DND-41 (cell line): ENCODE results near the gene ABHD3.

ENCODE experiments used
- EZH2 ChIP-seq: IDR thresholded peaks from 3 replicates; pipeline ENCODE4 v1.6.1; 2012; ENCODE audit warnings: borderline replicate concordance, low read depth, mild to moderate bottlenecking, moderate library complexity, low read length, inconsistent platforms; ENCODE audit not compliant: severe bottlenecking
- TF ChIP-seq, protein P1 (sequence below): IDR thresholded peaks from 2 replicates; pipeline ENCODE4 v1.5.1; 2012; ENCODE audit warnings: borderline replicate concordance, low read length, moderate library complexity, mild to moderate bottlenecking; ENCODE audit not compliant: poor library complexity, severe bottlenecking; ENCODE audit errors: extremely low read depth

DNA sequence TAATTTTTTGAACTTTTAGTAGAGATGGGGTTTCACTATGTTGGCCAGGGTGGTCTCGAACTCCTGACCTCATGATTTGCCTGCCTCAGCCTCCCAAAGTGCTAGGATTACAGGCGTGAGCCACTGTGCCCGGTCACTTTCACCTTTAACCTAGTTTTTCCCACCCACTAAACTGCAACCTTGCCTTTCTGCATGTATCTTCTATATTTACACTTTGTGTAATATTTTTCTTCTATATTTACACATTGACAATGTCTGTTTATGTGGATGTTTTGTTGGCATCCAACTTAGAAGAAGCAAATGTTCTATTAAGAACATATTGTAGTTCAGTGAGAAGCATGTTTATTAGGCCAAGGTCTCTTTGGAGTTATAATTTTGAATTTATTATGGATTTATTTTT lies 65.8 kb downstream of the ABHD3 start:
- TF ChIP-seq, protein P1, sequence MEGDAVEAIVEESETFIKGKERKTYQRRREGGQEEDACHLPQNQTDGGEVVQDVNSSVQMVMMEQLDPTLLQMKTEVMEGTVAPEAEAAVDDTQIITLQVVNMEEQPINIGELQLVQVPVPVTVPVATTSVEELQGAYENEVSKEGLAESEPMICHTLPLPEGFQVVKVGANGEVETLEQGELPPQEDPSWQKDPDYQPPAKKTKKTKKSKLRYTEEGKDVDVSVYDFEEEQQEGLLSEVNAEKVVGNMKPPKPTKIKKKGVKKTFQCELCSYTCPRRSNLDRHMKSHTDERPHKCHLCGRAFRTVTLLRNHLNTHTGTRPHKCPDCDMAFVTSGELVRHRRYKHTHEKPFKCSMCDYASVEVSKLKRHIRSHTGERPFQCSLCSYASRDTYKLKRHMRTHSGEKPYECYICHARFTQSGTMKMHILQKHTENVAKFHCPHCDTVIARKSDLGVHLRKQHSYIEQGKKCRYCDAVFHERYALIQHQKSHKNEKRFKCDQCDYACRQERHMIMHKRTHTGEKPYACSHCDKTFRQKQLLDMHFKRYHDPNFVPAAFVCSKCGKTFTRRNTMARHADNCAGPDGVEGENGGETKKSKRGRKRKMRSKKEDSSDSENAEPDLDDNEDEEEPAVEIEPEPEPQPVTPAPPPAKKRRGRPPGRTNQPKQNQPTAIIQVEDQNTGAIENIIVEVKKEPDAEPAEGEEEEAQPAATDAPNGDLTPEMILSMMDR, result no peak
- TF ChIP-seq EZH2, result no peak
